GM18520 (cell line): ENCODE results near the gene NAV2.
A peak's percentile ranks its signal among the peaks of the same experiment; 100 is the strongest.
"Not testable (repeated sequence)": the region's sequence is repeated elsewhere in the genome, so short reads cannot be mapped to it uniquely, and the experiment has no call there.

Source experiments
- ATAC-seq: cut with Tn5 transposase; IDR thresholded peaks from one replicate; pipeline ENCODE4 v1.9.1; 2021; ENCODE audit not compliant: unreplicated experiment

Gene NAV2

GRCh38 chr11:19939415-19939929 lies 226.8 kb downstream of the NAV2 start:
- peak; percentile 58 for ATAC-seq

DNA sequence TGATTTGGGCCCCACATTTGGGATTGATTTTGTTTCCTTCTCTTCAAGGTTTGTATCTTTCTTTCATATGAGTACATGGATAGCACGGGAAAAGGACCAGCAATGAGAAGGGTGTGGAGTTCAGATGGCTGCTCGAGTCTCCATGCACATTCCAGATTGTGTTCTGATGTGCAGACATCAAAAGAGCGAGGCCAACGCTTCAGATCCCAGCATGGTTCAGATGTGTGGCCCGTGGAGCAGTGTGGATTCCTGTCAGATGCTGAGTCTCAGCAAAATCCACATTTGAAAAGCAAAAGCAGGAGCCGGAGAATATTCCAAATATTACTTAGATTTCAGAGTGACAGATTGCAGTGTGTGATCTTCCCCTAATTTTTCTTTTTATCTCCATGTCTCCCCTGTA lies 228.2 kb downstream of the NAV2 start:
- no peak for ATAC-seq

GRCh38 chr11:19946681-19947080 lies 234.0 kb downstream of the NAV2 start:
- no peak for ATAC-seq

DNA sequence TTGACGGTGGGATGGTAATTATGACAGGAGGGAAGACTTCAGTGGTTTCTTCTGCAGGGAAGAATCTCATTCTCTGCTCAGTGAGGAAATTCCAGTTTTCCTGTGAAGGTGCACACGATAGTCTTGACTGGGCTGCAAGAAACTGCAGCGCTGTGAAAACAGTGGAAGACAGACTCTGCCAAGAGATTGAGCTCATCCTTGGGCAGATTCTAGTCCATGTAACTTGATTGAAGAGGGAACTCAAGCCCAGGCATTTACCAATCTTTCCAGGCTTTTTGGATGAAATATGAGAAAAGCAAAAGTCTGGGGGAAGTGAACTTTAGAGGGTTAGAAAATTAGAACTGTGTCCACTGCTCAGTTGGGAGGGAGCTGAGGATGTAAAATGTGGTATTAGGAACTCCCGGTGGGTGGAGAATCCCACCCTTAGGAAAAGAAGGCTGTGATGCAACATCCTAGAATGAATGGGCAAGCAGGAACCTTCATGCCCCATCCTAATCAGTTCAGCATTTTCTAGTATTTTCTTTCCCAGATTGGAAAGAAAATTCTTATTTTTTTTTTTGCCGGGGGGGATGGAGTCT lies 235.0 kb downstream of the NAV2 start:
- no peak for ATAC-seq

GRCh38 chr11:19949606-19950005 lies 237.0 kb downstream of the NAV2 start:
- no peak for ATAC-seq

DNA sequence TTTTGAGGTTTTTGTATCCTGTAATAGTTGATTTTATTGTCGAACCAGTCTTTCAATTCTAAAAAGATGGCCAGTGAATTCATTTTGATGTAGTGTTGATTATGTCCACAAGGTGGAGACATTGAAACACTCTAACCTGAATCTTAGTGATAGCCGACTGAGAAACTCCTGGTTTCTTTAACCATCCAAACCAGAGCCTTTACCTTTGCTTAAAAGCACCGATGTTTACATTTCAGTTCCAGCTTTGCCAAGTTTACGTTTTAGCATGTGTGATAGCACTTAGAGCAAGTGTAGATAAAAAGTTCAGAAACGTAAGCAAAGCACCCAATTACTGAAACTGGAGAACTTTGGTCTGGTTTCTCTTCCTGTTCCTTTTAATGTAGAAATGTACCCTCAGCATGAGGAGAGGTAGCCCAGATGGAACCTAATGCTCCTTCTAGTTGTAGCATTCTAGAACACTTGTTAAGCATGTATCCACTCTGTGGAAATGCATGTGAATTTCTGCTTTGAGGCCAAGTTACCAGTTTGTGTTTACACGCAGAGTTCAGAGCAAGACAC lies 239.0 kb downstream of the NAV2 start:
- ATAC-seq, result peak; percentile 81

GRCh38 chr11:19952116-19952605 lies 239.5 kb downstream of the NAV2 start:
- ATAC-seq, result no peak

- ATAC-seq, result no peak
Measured at GRCh38 chr11:19952911-19953310, 240.3 kb downstream of the NAV2 start.

DNA sequence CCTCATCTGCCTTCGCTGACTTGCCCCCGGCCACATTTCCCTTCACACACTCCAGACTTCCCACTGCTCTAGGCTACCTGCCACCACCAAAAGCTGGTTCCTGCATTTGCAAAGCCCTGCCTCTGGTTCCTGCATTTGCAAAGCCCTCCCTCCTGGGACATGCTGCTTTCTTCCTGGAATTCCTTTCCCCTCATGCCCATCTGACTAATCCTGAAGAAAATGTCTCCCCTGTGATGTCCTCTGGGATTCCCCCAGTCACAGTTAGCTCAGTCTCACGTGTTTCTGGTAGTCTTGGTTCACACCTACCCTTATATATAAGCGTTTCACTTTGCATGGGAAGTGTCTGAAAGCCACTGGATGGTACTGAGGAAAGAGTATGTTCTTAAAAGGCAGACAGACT lies 240.7 kb downstream of the NAV2 start:
- ATAC-seq, result no peak

- no peak for ATAC-seq
Measured at GRCh38 chr11:19953909-19954308, 241.3 kb downstream of the NAV2 start.

DNA sequence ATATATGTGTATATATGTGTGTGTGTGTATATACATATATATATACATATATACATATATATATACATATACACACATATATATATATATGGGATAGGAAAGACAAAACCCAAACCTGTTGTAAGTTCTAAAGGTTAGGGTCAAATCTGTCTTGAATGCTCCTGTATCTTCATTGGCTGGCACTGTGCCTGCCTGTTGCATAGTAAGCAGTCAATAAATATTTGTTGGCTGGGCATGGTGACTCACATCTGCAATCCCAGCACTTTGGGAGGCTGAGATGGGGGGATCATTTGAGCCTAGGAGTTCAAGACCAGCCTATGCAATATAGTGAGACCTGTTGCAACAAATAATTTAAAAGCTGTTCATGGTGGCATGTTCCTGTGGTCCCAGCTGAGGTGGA lies 242.3 kb downstream of the NAV2 start:
- ATAC-seq, result no peak

GRCh38 chr11:19955660-19956059 lies 243.0 kb downstream of the NAV2 start:
- no peak for ATAC-seq

- no peak for ATAC-seq
Measured at GRCh38 chr11:19956228-19956627, 243.6 kb downstream of the NAV2 start.

GRCh38 chr11:19957294-19957943 lies 244.8 kb downstream of the NAV2 start:
- no peak for ATAC-seq

DNA sequence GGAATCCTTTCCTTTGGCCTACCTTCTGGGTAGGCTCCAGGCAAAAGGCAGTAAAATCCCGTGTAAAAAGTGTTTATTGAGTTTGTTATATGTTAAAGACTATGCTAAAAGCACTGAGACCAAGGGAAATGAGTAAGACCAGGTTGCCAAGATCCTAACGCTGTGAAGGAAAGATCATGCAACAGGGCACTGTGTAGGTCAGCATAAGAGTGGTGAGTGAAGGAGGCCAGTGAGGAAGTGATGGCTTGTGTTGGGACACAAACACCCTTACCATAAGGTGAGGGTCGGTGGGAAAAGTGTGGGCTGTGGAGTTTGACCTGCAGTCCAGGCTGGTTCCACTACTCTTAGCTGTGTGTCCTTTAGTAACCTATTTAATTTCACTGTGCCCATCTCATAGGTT lies 245.6 kb downstream of the NAV2 start:
- no peak for ATAC-seq

GRCh38 chr11:19959210-19959609 lies 246.6 kb downstream of the NAV2 start:
- no peak for ATAC-seq

DNA sequence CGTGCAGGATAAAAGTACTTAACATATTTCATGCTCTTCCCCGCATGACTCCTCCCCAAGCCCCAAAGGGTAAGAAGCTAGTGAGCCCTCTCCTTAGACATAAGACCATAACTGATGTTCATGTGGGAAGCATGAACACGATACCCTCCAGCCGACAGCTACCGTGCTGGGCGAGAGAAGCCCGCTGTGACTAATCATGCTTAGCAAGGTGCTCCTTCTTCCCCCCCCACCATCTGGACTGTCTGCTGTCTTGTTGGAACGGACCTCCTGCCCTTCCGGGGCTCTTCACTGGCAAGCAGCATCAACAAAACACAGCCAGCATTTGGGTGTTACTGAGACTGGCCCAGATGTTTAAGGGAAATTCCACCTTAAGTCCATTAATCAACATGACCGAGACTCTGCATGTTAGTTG lies 247.0 kb downstream of the NAV2 start:
- no peak for ATAC-seq

DNA sequence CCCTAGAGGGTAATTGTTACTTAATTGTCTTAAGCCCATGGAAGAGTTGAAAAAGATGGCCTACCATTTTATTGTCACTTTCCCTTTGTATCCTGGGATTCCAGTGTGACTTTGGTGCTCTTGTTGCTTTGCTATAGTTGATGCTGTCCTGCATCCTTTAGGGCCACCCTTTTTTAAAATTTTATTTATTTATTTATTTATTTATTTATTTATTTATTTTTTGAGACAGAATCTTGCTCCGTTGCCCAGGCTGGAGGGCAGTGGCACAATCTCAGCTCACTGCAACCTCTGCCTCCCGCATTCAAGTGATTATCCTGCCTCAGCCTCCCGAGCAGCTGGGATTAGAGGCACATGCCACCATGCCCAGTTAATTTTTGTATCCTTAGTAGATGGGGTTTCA lies 247.8 kb downstream of the NAV2 start:
- not testable (repeated sequence) for ATAC-seq

- ATAC-seq, result no peak
Measured at GRCh38 chr11:19961225-19961624, 248.6 kb downstream of the NAV2 start.

DNA sequence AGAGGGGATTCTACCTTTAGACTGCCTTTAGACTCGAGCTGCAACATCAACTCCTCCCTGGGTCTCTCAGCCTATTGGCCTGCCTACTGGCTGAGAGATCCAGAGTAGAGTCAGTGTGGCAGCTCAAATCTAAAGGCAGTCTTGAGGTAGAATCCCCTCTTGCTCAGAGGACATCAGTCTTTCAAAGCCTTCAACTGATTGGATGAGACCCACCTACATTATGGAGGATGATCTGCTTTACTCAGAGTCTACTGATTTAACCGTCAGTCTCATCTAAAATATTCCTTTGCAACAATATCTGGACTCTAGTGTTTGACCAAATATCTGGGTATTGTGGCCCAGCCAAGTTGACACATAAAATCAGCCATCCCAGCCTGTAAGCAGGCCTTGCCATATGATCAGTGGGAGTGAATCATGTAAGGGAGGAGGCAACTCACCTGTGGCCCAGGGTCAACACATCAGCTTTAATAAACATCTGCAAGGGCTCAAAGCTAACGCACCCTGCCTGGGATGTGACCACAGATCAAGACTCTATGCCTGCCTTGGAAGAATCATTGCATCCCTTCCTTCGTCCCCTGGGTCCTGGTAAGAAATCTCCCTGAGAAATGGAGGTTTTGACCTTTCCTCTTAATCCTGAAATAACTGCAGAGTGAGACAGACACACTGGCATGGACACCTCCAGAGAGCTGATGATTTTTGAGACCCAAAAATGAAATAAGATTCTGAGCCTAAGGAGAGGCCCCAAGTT lies 249.6 kb downstream of the NAV2 start:
- ATAC-seq, result no peak

DNA sequence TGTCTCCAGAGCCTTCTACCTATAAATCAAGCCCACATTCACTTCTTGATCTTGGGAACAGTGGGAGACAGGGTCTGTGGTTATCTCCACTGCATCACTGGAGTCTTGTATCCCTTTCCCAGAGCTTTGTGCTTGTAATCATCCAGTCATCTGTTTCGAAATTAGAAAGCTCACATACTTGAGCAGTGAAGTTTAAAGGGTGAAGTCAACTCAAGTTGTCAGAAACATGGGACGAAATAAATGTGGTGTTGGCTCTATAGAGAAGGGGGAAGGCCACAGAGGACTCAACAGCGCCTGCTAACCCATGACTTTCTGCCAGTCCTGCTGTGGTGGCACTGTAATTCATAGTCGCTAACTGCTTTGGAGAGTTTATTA lies 250.2 kb downstream of the NAV2 start:
- no peak for ATAC-seq
